ENCODE measurements around the gene IL17RD. TPM values are rescaled to one million over a fixed set of nuclear protein-coding genes. Genes with fewer than 3 reads are reported as not detected.

The IL17RD gene
- total and polyA plus RNA-seq, 2 donors (not counting 1 experiment from before 2014, with no cell fraction given), result 0.05 TPM; not detected in 1

- Histone ChIP-seq H3K9ac (ENCODE audit: low read length) (peak overlapping the region; percentile 68), H3K36me3 (replicated peaks in 1 of 2; ENCODE audit: control extremely low read depth in 1 of 2, control insufficient read depth in 1 of 2, extremely low read depth in 1 of 2, insufficient read depth in 2 of 2, low read length in 1 of 2) (no peaks in the 10 kb centered on the region), H3K79me2 (ENCODE audit: control insufficient read depth, insufficient read depth, low read length) (no peaks in the 10 kb centered on the region), H3K9me3 (ENCODE audit: control extremely low read depth in 1 of 3, control insufficient read depth in 2 of 3, insufficient read depth in 1 of 3, low read length in 2 of 3) (no peaks in the 10 kb centered on the region), H3K4me1 (ENCODE audit: control insufficient read depth in 2 of 2, insufficient read depth in 2 of 2, low read length in 2 of 2) (peaks cover 13 to 16% of the 10 kb centered on the region in 2 donors), H3K4me3 (ENCODE audit: control extremely low read depth in 1 of 5, extremely low read depth in 1 of 5, insufficient read depth in 1 of 5, low read depth in 2 of 5, low read length in 4 of 5) (peak overlapping the region; percentile 16 to 67 (median 51)), H3K27ac (ENCODE audit: low read length in 2 of 2) (peak overlapping the region in 1 of 2 donors; percentile 5), H2AFZ (ENCODE audit: insufficient read depth, low read depth, low read length, poor library complexity, severe bottlenecking) (peak overlapping the region; percentile 79), H3K4me2 (replicated peaks; ENCODE audit: low read depth, low read length, poor library complexity, severe bottlenecking) (peak overlapping the region; percentile 90), H3K27me3 (replicated peaks in 1 of 4; ENCODE audit: control extremely low read depth in 1 of 4, control insufficient read depth in 3 of 4, insufficient read depth in 4 of 4, low read length in 3 of 4) (peaks cover 0 to 33% (median 17%) of the 10 kb centered on the region in 4 experiments), H4K20me1 (ENCODE audit: control insufficient read depth, insufficient read depth, low read length, poor library complexity, severe bottlenecking) (no peaks in the 10 kb centered on the region)
- peaks cover 37% of the 10 kb centered on the region for H3K27me3 Mint-ChIP-seq
- peaks cover 11% of the 10 kb centered on the region for H3K4me1 Mint-ChIP-seq
- DNase-seq, result peak; percentile 86
- no peaks in the 10 kb centered on the region for H3K9me3 Mint-ChIP-seq (ENCODE audit: insufficient read depth)
- CTCF ChIA-PET, result interaction anchor here (0.6 to 2.6 kb wide), 27 partner anchors 9 to 1016 kb away, joined by 3 to 13 read pairs (median 3); partner anchors contain the start of gene HESX1
- TF ChIP-seq CTCF (IDR thresholded peaks at IDR 0.05), result peak; percentile 96
- no peak for TF ChIP-seq EZH2 (IDR thresholded peaks at IDR 0.05; ENCODE audit: borderline replicate concordance, insufficient read depth, low read depth, low read length, poor library complexity, severe bottlenecking)
- H3K4me3 Mint-ChIP-seq, result peak overlapping the region; percentile 46
- H3K27ac Mint-ChIP-seq, result no peak overlapping the region
- POLR2A ChIA-PET, result no interaction called here
- intact Hi-C loops (cut with micrococcal nuclease), result loop anchor here (1.0 to 10.0 kb wide), 4 partner anchors 57 to 835 kb away; partner anchors contain the start of genes APPL1, ARF4 and FLNB
- ATAC-seq (ENCODE audit: low read depth), result peak; percentile 67
- WGBS (ENCODE audit: insufficient coverage), result 6% methylated on average over 39 of the region's 40 CpGs
Observed at GRCh38 chr3:57169872-57170623, 4.9 kb upstream of the IL17RD start.

- CTCF ChIA-PET, result interaction anchor here (0.6 to 2.6 kb wide), 18 partner anchors 9 to 464 kb away, joined by 3 to 13 read pairs (median 4); partner anchors contain the start of gene HESX1
- Mint-ChIP-seq H3K4me1 (peaks cover 12% of the 10 kb centered on the region), H3K27me3 (peaks cover 41% of the 10 kb centered on the region), H3K4me3 (peak overlapping the region; percentile 35), H3K27ac (no peak overlapping the region), H3K9me3 (ENCODE audit: insufficient read depth) (no peaks in the 10 kb centered on the region)
- no peak overlapping the region for H3K27ac ChIP-seq (ENCODE audit: low read length in 2 of 2)
- ATAC-seq (ENCODE audit: low read depth), result no peak
- no peaks in the 10 kb centered on the region for H4K20me1 ChIP-seq (ENCODE audit: control insufficient read depth, insufficient read depth, low read length, poor library complexity, severe bottlenecking)
- POLR2A ChIA-PET, result no interaction called here
- H3K9me3 ChIP-seq (ENCODE audit: control extremely low read depth in 1 of 3, control insufficient read depth in 2 of 3, insufficient read depth in 1 of 3, low read length in 2 of 3), result peaks cover 0 to 4% (median 0%) of the 10 kb centered on the region in 3 donors
- H3K4me2 ChIP-seq (replicated peaks; ENCODE audit: low read depth, low read length, poor library complexity, severe bottlenecking), result no peak overlapping the region
- 20% methylated on average over 1 of the region's 3 CpGs for WGBS (ENCODE audit: insufficient coverage)
- no peak for DNase-seq
- no peaks in the 10 kb centered on the region for H3K36me3 ChIP-seq (replicated peaks in 1 of 2; ENCODE audit: control extremely low read depth in 1 of 2, control insufficient read depth in 1 of 2, extremely low read depth in 1 of 2, insufficient read depth in 2 of 2, low read length in 1 of 2)
- peaks cover 0 to 43% (median 21%) of the 10 kb centered on the region in 4 experiments for H3K27me3 ChIP-seq (replicated peaks in 1 of 4; ENCODE audit: control extremely low read depth in 1 of 4, control insufficient read depth in 3 of 4, insufficient read depth in 4 of 4, low read length in 3 of 4)
- intact Hi-C loops (cut with micrococcal nuclease), result loop anchor here (10.0 kb wide), 1 partner anchor 836 kb away; the partner anchor contains the start of gene FLNB
- no peak for TF ChIP-seq CTCF (IDR thresholded peaks at IDR 0.05)
- no peak for TF ChIP-seq EZH2 (IDR thresholded peaks at IDR 0.05; ENCODE audit: borderline replicate concordance, insufficient read depth, low read depth, low read length, poor library complexity, severe bottlenecking)
- H3K4me1 ChIP-seq (ENCODE audit: control insufficient read depth in 2 of 2, insufficient read depth in 2 of 2, low read length in 2 of 2), result peaks cover 16 to 24% of the 10 kb centered on the region in 2 donors
- H3K79me2 ChIP-seq (ENCODE audit: control insufficient read depth, insufficient read depth, low read length), result no peaks in the 10 kb centered on the region
- no peak overlapping the region for H3K9ac ChIP-seq (ENCODE audit: low read length)
- H3K4me3 ChIP-seq (ENCODE audit: control extremely low read depth in 1 of 5, extremely low read depth in 1 of 5, insufficient read depth in 1 of 5, low read depth in 2 of 5, low read length in 4 of 5), result no peak overlapping the region
- no peak overlapping the region for H2AFZ ChIP-seq (ENCODE audit: insufficient read depth, low read depth, low read length, poor library complexity, severe bottlenecking)
Observed at GRCh38 chr3:57169108-57169507, 4.0 kb upstream of the IL17RD start.

Data from B cell (primary cell).